Prostate gland (tissue), 2 donors: ENCODE measurements around the gene NBEA. TPM values are rescaled to one million over a fixed set of nuclear protein-coding genes. Genes with fewer than 3 reads are reported as not detected.

Experiments used
- DNase-seq: peaks from one replicate; pipeline ENCODE4 v3.0.0-alpha.2; 2019; ENCODE audit warnings: low spot score
- H3K27ac ChIP-seq, 2 donors: fragments of 200-600 bp; sonication (generic); 2 replicates each; pipeline ENCODE4 v1.5.1; 2017 to 2019
- H3K27me3 ChIP-seq: fragments of 200-600 bp; sonication (generic); replicated peaks from 2 replicates; pipeline ENCODE4 v1.5.1; 2019; ENCODE audit not compliant: insufficient read depth
- H3K36me3 ChIP-seq, 2 donors: fragments of 200-600 bp; sonication (generic); 1 replicate in 1 of 2; 2 replicates in 1 of 2; pipeline versions ENCODE4 v1.5.1 to v1.8.1; 2017 to 2019
- H3K4me1 ChIP-seq: fragments of 200-600 bp; sonication (generic); replicated peaks from 2 replicates; pipeline ENCODE4 v1.5.1; 2019
- H3K4me3 ChIP-seq, 2 donors: fragments of 200-600 bp; sonication (generic); 2 replicates each; pipeline ENCODE4 v1.5.1; 2017 to 2019
- H3K9me3 ChIP-seq: fragments of 200-600 bp; sonication (generic); 2 replicates; pipeline ENCODE4 v1.5.1; 2017
- CTCF ChIP-seq, 4 experiments: fragments of 200-600 bp in 2 of 4; fragments of 450-650 bp in 2 of 4; sonication (generic) in 2 of 4; IDR thresholded peaks; 1 replicate in 3 of 4; 2 replicates in 1 of 4; pipeline ENCODE4 v1.5.1; 2016 to 2019; ENCODE audit warnings: antibody characterized with exemption in 4 of 4, mild to moderate bottlenecking in 2 of 4, moderate library complexity in 2 of 4
- POLR2A ChIP-seq: fragments of 450-650 bp; IDR thresholded peaks from one replicate; pipeline ENCODE4 v1.6.1; 2016; ENCODE audit warnings: antibody characterized with exemption, mild to moderate bottlenecking
- POLR2AphosphoS5 ChIP-seq: sonication (generic); formaldehyde crosslinking; IDR thresholded peaks from one replicate; pipeline ENCODE4 v1.6.1; 2017; ENCODE audit warnings: antibody characterized with exemption
- WGBS: methylation state at CpG from one replicate; pipeline ENCODE4 v1.1.5; 2018; 5-methylcytosine and 5-hydroxymethylcytosine counted together
- intact Hi-C: fragments of 100-400 bp; cut with DNase I; formaldehyde crosslinking; loops from one replicate; pipeline ENCODE4 v1.14.2; 2022
- total RNA-seq, 2 donors: library from RNA; depleted of rRNA; stranded (reverse); fragments of >200 nt; gene quantifications; one replicate each; pipeline ENCODE4 v1.1.0, GENCODE V29; 2016

NBEA gene
- total RNA-seq, 2 donors from 2014 or later: 13.6 to 16.9 TPM

- no peaks in the 10 kb centered on the region for H3K9me3 ChIP-seq
- no peaks in the 10 kb centered on the region for H3K36me3 ChIP-seq
- TF ChIP-seq POLR2AphosphoS5 (no peak), CTCF (IDR thresholded peaks at IDR 0.05) (no peak), POLR2A (no peak)
- H3K4me1 ChIP-seq: no peaks in the 10 kb centered on the region
- H3K27ac ChIP-seq: no peak overlapping the region
- DNase-seq: no peak
- no peak overlapping the region for H3K4me3 ChIP-seq
- WGBS: 61% methylated on average over 3 of the region's 3 CpGs
- intact Hi-C loops: loop anchor here (5.0 kb wide), 1 partner anchor 1084 kb away; no protein-coding TSS in a partner anchor
- H3K27me3 ChIP-seq: no peaks in the 10 kb centered on the region
Observed at GRCh38 chr13:35160896-35161295, 218.8 kb downstream of the NBEA start.

- no peaks in the 10 kb centered on the region for H3K9me3 ChIP-seq
- no peaks in the 10 kb centered on the region for H3K27me3 ChIP-seq
- 61% methylated on average over 2 of the region's 2 CpGs for WGBS
- H3K4me3 ChIP-seq: no peak overlapping the region
- no peaks in the 10 kb centered on the region for H3K4me1 ChIP-seq
- no peak overlapping the region for H3K27ac ChIP-seq
- TF ChIP-seq POLR2A (no peak), CTCF (IDR thresholded peaks at IDR 0.05) (no peak), POLR2AphosphoS5 (no peak)
- no peak for DNase-seq
- intact Hi-C loops: loop anchor here (5.0 kb wide), 1 partner anchor 1085 kb away; no protein-coding TSS in a partner anchor
- H3K36me3 ChIP-seq: no peaks in the 10 kb centered on the region
Observed at GRCh38 chr13:35162420-35162819, 220.3 kb downstream of the NBEA start.

DNA sequence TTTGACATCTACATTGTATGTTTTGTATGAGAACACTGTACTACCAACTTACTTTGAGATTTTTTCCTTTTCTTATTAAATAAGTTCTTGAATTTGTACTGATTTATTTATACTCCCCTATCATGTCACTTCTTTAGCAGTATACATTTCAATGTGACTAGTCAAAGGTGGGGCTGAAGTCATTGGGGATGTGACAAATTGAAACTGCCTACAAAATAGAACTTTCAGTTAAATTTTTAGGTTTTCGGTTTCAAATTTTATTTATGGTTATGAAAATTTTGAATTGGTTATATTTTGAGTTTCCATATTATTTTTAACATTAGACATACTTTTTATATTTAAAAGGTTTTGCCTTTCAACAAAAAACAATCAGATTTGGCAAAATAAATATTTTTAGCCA lies 221.6 kb downstream of the NBEA start:
- Histone ChIP-seq H3K9me3 (no peaks in the 10 kb centered on the region), H3K27me3 (no peaks in the 10 kb centered on the region), H3K36me3 (no peaks in the 10 kb centered on the region), H3K27ac (no peak overlapping the region), H3K4me1 (no peaks in the 10 kb centered on the region), H3K4me3 (no peak overlapping the region)
- no peak for DNase-seq
- TF ChIP-seq POLR2AphosphoS5: no peak
- no peak for TF ChIP-seq CTCF (IDR thresholded peaks at IDR 0.05)
- TF ChIP-seq POLR2A: no peak
- WGBS: 95% methylated on average over 1 of the region's 1 CpG
- intact Hi-C loops: loop anchor here (5.0 kb wide), 1 partner anchor 1086 kb away; no protein-coding TSS in a partner anchor

GRCh38 chr13:35164324-35164932 lies 222.4 kb downstream of the NBEA start:
- Histone ChIP-seq H3K4me3 (no peak overlapping the region), H3K27me3 (no peaks in the 10 kb centered on the region), H3K27ac (no peak overlapping the region), H3K4me1 (no peaks in the 10 kb centered on the region), H3K36me3 (no peaks in the 10 kb centered on the region), H3K9me3 (no peaks in the 10 kb centered on the region)
- DNase-seq: no peak
- intact Hi-C loops: loop anchor here (5.0 kb wide), 1 partner anchor 1087 kb away; no protein-coding TSS in a partner anchor
- TF ChIP-seq POLR2A (no peak), POLR2AphosphoS5 (peak; percentile 14), CTCF (IDR thresholded peaks at IDR 0.05) (peak in 3 of 4 experiments; percentile 59 to 76 (median 68))

GRCh38 chr13:35165205-35165604 lies 223.1 kb downstream of the NBEA start:
- Histone ChIP-seq H3K27me3 (no peaks in the 10 kb centered on the region), H3K4me3 (no peak overlapping the region), H3K27ac (no peak overlapping the region), H3K9me3 (no peaks in the 10 kb centered on the region), H3K36me3 (no peaks in the 10 kb centered on the region), H3K4me1 (no peaks in the 10 kb centered on the region)
- DNase-seq: no peak
- TF ChIP-seq CTCF (IDR thresholded peaks at IDR 0.05): no peak
- no peak for TF ChIP-seq POLR2A
- no peak for TF ChIP-seq POLR2AphosphoS5
- intact Hi-C loops: no loop called here
